HepG2 (cell line): ENCODE results near the gene APLP1. TPM values are rescaled to one million over a fixed set of nuclear protein-coding genes. Genes with fewer than 3 reads are reported as not detected.
A peak's percentile ranks its signal among the peaks of the same experiment; 100 is the strongest.

ENCODE experiments used
- AGO1 ChIP-seq: fragments of 200-400 bp; formaldehyde crosslinking; IDR thresholded peaks from 2 replicates; pipeline ENCODE4 v1.6.1; 2017; ENCODE audit warnings: mild to moderate bottlenecking, low read depth, low read length, moderate library complexity; ENCODE audit not compliant: poor library complexity, severe bottlenecking
- CBFB ChIP-seq: sonication (generic); formaldehyde crosslinking; IDR thresholded peaks from 2 replicates; pipeline ENCODE4 v1.4.0; 2020; ENCODE audit warnings: missing genetic modification reagents
- CEBPB ChIP-seq: IDR thresholded peaks from 2 replicates; pipeline ENCODE4 v1.6.1; 2011; ENCODE audit warnings: low read depth, low read length, improper control_type of control experiment, borderline replicate concordance
- HBP1 ChIP-seq: IDR thresholded peaks from 2 replicates; pipeline ENCODE4 v1.6.1; 2016; ENCODE audit warnings: low read depth, control low read depth
- MAF1 ChIP-seq: sonication (generic); formaldehyde crosslinking; IDR thresholded peaks from 2 replicates; pipeline ENCODE4 v1.5.0; 2020; ENCODE audit warnings: missing genetic modification reagents, borderline replicate concordance
- MNT ChIP-seq: fragments of 450-650 bp; IDR thresholded peaks from 2 replicates; pipeline ENCODE4 v1.6.1; 2016
- NR2F6 ChIP-seq, 2 experiments: IDR thresholded peaks; 2 replicates each; pipeline ENCODE4 v1.6.1; 2016; ENCODE audit warnings: antibody characterized with exemption in 1 of 2, mild to moderate bottlenecking in 1 of 2
- POLR2G ChIP-seq: fragments of 200-400 bp; formaldehyde crosslinking; IDR thresholded peaks from 2 replicates; pipeline ENCODE4 v1.6.1; 2018; ENCODE audit warnings: mild to moderate bottlenecking, low read depth, low read length, moderate library complexity
- RBFOX2 ChIP-seq: fragments of 200-400 bp; formaldehyde crosslinking; IDR thresholded peaks from 2 replicates; pipeline ENCODE4 v1.6.1; 2017; ENCODE audit warnings: low read depth, mild to moderate bottlenecking, low read length
- SAP130 ChIP-seq: IDR thresholded peaks from 2 replicates; pipeline ENCODE4 v1.6.1; 2016; ENCODE audit warnings: low read depth
- SOX6 ChIP-seq, 2 experiments: fragments of 450-650 bp in 1 of 2; sonication (generic) in 1 of 2; formaldehyde crosslinking in 1 of 2; IDR thresholded peaks; 2 replicates each; pipeline versions ENCODE4 v1.4.0 to v1.6.1; 2017 to 2020; ENCODE audit warnings: antibody characterized with exemption in 1 of 2, mild to moderate bottlenecking in 1 of 2, missing genetic modification reagents in 1 of 2
- ZBTB20 ChIP-seq: sonication (generic); formaldehyde crosslinking; IDR thresholded peaks from 2 replicates; pipeline ENCODE4 v1.8.1; 2023; ENCODE audit warnings: missing genetic modification reagents, low read depth, mild to moderate bottlenecking, borderline replicate concordance
- ZMYM2 ChIP-seq: sonication (generic); formaldehyde crosslinking; IDR thresholded peaks from 2 replicates; pipeline ENCODE4 v1.8.0; 2022; ENCODE audit warnings: mild to moderate bottlenecking, missing genetic modification reagents
- ZNF441 ChIP-seq: sonication (generic); formaldehyde crosslinking; IDR thresholded peaks from 2 replicates; pipeline ENCODE4 v1.7.0; 2021; ENCODE audit warnings: missing genetic modification reagents, borderline replicate concordance
- ZNF605 ChIP-seq: sonication (generic); formaldehyde crosslinking; IDR thresholded peaks from 2 replicates; pipeline ENCODE4 v1.8.0; 2022; ENCODE audit warnings: mild to moderate bottlenecking, missing genetic modification reagents
- ZNF775 ChIP-seq: sonication (generic); formaldehyde crosslinking; IDR thresholded peaks from 2 replicates; pipeline ENCODE4 v1.4.0; 2020; ENCODE audit warnings: missing genetic modification reagents, mild to moderate bottlenecking, moderate library complexity, borderline replicate concordance
- ZNF777 ChIP-seq: sonication (generic); formaldehyde crosslinking; IDR thresholded peaks from 2 replicates; pipeline ENCODE4 v1.4.0; 2020; ENCODE audit warnings: missing genetic modification reagents
- polyA plus RNA-seq, 8 experiments: library from polyadenylated mRNA; depleted of rRNA in 3 of 8; stranded (reverse) in 7 of 8; unstranded in 1 of 8; fragments of >200 nt; fragmentation: Illumina TruSeq in 4 of 8; extraction: Trizol in 4 of 8; gene quantifications; 2 replicates each; pipeline versions ENCODE4 v1.2.1 to v1.2.3, GENCODE V29; 2011 to 2016; ENCODE audit warnings: low read depth in 4 of 8, missing spikeins in 1 of 8, mixed read lengths in 1 of 8; ENCODE audit not compliant: insufficient read depth in 1 of 8
- total RNA-seq, 5 experiments: library from RNA; depleted of rRNA; stranded (reverse); fragments of >200 nt; fragmentation: Illumina TruSeq; extraction: Trizol; gene quantifications; 2 replicates each; pipeline ENCODE4 v1.2.3, GENCODE V29; 2016; ENCODE audit warnings: low read depth in 1 of 5
- TF ChIP-seq, protein P1 (sequence below): IDR thresholded peaks from 2 replicates; pipeline ENCODE4 v1.6.1; 2012; ENCODE audit warnings: low read depth, low read length, improper control_type of control experiment
- TF ChIP-seq, protein P2 (sequence below): sonication (generic); formaldehyde crosslinking; IDR thresholded peaks from 2 replicates; pipeline ENCODE4 v1.4.0; 2020; ENCODE audit warnings: missing genetic modification reagents, borderline replicate concordance
- TF ChIP-seq, protein P3 (sequence below): IDR thresholded peaks from 2 replicates; pipeline ENCODE4 v1.6.1; 2016; ENCODE audit warnings: mild to moderate bottlenecking, missing biosample characterization, missing genetic modification reagents

APLP1 gene
- total and polyA plus RNA-seq, 2 of the 13 experiments (the other 11 are each of a cell fraction or from before 2014, with no cell fraction given), result 2.0 to 2.9 TPM

- TF ChIP-seq ZBTB20 (CRISPR knock-in tag), result 0 out of 2 replicates have a peak, but pooled peaks have one; percentile 27
- TF ChIP-seq SOX6 (IDR thresholded peaks at IDR 0.05), result no peak
- peak; percentile 37; the same call in 1 of the 2 replicates for TF ChIP-seq SOX6 (CRISPR knock-in tag; IDR thresholded peaks at IDR 0.05)
- TF ChIP-seq MAF1 (CRISPR knock-in tag), result no peak
- TF ChIP-seq, protein P1, sequence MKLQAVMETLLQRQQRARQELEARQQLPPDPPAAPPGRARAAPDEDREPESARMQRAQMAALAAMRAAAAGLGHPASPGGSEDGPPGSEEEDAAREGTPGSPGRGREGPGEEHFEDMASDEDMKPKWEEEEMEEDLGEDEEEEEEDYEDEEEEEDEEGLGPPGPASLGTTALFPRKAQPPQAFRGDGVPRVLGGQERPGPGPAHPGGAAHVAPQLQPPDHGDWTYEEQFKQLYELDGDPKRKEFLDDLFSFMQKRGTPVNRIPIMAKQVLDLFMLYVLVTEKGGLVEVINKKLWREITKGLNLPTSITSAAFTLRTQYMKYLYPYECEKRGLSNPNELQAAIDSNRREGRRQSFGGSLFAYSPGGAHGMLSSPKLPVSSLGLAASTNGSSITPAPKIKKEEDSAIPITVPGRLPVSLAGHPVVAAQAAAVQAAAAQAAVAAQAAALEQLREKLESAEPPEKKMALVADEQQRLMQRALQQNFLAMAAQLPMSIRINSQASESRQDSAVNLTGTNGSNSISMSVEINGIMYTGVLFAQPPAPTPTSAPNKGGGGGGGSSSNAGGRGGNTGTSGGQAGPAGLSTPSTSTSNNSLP, result no peak
- peak; percentile 62; the same call in 1 of the 2 replicates for TF ChIP-seq RBFOX2
- peak; percentile 36; the same call in 1 of the 2 replicates for TF ChIP-seq ZNF441 (CRISPR knock-in tag)
- no peak for TF ChIP-seq ZNF775
- no peak for TF ChIP-seq HBP1 (CRISPR knock-in tag)
- TF ChIP-seq AGO1, result no peak
- TF ChIP-seq, protein P2, sequence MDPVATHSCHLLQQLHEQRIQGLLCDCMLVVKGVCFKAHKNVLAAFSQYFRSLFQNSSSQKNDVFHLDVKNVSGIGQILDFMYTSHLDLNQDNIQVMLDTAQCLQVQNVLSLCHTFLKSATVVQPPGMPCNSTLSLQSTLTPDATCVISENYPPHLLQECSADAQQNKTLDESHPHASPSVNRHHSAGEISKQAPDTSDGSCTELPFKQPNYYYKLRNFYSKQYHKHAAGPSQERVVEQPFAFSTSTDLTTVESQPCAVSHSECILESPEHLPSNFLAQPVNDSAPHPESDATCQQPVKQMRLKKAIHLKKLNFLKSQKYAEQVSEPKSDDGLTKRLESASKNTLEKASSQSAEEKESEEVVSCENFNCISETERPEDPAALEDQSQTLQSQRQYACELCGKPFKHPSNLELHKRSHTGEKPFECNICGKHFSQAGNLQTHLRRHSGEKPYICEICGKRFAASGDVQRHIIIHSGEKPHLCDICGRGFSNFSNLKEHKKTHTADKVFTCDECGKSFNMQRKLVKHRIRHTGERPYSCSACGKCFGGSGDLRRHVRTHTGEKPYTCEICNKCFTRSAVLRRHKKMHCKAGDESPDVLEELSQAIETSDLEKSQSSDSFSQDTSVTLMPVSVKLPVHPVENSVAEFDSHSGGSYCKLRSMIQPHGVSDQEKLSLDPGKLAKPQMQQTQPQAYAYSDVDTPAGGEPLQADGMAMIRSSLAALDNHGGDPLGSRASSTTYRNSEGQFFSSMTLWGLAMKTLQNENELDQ (CRISPR knock-in tag), result no peak
- peak; percentile 54; the same call in 1 of the 2 replicates for TF ChIP-seq POLR2G
- TF ChIP-seq, protein P3, sequence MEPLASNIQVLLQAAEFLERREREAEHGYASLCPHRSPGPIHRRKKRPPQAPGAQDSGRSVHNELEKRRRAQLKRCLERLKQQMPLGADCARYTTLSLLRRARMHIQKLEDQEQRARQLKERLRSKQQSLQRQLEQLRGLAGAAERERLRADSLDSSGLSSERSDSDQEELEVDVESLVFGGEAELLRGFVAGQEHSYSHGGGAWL (CRISPR knock-in tag), result 0 out of 2 replicates have a peak, but pooled peaks have one; percentile 15
- TF ChIP-seq CEBPB, result no peak
- TF ChIP-seq SAP130, result peak; percentile 43; the same call in 1 of the 2 replicates
- TF ChIP-seq MNT, result no peak
- peak; percentile 96 for TF ChIP-seq ZNF777 (CRISPR knock-in tag)
- 0 out of 2 replicates have a peak, but pooled peaks have one; percentile 10 for TF ChIP-seq CBFB
- TF ChIP-seq ZMYM2 (CRISPR knock-in tag), result peak; percentile 51; the same call in 1 of the 2 replicates
- 0 out of 2 replicates have a peak, but pooled peaks have one; percentile 27 for TF ChIP-seq NR2F6 (IDR thresholded peaks at IDR 0.05)
- TF ChIP-seq NR2F6 (CRISPR knock-in tag; IDR thresholded peaks at IDR 0.05), result no peak; the same call in none of the 2 replicates
- 0 out of 2 replicates have a peak, but pooled peaks have one; percentile 39 for TF ChIP-seq ZNF605
Measured at GRCh38 chr19:35860818-35861639, 7.3 kb upstream of the APLP1 start (continued).
